HG03039 (cell line): ENCODE data around the gene PLXND1.
"Not testable (repeated sequence)": the region's sequence is repeated elsewhere in the genome, so short reads cannot be mapped to it uniquely, and the experiment has no call there.

ENCODE experiments used
- ATAC-seq: cut with Tn5 transposase; IDR thresholded peaks from one replicate; pipeline ENCODE4 v1.9.1; 2021; ENCODE audit warnings: mild to moderate bottlenecking, moderate library complexity; ENCODE audit not compliant: unreplicated experiment

The PLXND1 gene

DNA sequence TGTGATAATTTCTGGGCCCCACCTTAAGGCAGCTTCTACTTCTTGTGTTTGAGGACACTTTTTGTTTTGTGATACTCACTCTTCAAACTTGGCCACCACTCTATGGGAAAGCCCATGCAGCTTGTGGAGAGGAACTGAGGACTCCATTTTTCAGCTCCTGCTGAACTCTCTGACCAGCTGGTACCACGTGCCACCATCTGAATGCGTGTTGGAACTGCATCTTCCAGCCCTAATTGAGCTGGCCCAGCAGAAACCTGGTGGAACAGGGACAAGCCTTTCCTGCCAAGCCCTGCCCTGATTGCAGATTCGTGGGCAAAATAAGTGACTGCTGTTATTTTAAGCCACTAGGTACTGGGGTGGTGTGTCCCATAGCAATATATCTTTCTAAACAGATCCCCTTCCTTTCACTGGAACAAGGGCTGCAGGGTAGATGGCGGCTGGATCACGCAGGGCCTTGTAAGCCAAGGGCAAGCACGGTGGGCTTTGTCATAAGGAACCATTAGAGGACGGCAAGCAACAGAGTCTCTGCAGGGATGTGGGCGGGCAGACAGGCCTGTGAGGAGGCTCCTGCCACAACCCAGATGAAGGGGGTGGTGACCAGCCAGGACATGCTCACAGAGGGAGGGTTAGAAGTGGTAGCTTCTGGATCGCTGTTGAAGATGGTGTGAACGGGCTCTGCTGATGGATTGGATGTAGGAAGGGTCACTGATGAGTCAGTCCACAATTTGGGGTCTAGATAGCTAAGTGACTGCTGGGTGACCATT lies 54.0 kb downstream of the PLXND1 start:
- no peak for ATAC-seq

DNA sequence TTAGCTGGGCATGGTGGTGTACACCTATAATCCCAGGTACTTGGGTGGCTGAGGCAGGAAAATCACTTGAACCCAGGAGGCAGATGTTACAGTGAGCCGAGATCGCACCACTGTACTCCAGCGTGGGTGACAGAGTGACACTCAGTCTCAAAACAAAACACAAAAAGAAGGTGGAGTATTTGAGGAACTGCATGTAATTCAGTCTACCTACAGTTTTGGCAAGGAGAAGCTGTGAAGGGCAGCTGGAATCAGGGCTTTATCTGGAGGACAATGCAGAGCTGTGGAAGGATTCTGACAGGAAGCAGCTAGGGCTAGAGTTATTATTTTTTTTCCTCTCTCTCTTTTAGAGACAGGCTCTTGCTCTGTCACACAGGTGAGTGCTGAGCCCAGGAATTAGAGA lies 56.7 kb downstream of the PLXND1 start:
- ATAC-seq = no peak

DNA sequence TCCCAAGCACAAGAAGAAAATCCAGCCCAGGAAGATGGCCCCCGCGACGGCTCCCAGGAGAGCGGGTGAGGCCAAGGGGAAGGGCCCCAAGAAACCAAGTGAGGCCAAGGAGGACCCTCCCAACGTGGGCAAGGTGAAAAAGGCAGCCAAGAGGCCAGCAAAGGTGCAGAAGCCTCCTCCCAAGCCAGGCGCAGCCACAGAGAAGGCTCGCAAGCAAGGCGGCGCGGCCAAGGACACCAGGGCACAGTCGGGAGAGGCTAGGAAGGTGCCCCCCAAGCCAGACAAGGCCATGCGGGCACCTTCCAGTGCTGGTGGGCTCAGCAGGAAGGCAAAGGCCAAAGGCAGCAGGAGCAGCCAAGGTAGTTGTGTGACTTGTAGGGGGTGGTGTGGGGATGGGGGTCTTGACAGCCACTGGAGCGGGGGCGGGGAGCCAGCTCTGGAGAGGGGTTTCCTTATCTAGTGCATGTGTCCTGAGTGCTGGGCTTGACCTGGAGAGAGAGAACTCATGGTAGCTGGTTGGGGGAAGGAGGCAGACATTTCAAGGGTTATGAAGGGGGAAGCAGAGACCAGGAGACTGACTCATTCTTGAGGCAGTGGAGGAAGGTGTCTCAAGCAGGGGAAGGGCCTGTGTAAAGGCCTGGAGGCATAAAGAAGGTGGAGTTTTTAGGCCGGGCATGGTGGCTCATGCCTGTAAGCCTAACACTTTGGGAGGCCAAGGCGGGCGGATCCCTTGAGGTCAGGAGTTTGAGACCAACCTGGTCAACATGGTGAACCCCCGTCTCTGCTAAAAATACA lies 57.3 kb downstream of the PLXND1 start:
- ATAC-seq = no peak

DNA sequence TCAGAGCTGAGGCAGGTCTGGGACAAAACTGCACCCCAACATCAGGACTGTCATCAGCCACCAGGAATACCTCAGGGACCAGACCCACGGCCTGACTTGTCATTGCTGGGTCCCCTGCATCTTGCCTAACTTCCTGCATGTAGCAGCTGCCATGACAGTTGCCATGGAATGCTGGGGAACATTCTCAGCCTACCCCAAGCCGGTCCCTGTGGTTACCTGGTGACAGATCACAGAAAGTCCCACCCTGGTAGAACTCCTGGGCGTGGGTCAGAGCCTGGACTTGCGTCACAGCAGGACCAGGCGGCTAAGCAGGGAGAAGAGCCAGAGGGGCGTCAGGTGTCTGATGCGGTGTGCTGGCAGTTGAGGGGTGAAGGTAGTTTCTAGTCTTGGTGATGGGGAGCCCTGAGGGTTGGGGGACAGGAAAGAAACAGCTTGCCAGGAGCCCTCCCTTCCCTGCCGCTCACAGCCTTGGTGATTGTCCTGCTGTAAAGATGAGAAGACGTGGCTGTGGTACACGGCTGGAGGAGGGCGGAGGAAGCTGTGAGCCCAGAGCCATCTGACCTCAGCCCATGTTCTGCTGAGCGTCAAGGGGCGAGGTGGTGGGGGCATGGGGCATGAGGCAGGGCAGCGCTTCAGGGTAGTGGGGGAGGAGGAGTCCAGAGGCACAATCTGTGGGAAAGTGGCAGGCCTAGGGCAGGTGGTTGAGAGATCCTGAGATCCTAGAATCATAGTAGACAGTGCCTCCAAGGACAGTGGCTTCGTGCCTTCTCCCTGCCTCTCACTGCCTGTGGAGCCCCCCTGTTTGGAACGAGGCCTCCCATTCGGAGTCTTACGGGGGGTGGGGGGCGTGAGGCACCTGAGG lies 58.1 kb downstream of the PLXND1 start:
- no peak for ATAC-seq

DNA sequence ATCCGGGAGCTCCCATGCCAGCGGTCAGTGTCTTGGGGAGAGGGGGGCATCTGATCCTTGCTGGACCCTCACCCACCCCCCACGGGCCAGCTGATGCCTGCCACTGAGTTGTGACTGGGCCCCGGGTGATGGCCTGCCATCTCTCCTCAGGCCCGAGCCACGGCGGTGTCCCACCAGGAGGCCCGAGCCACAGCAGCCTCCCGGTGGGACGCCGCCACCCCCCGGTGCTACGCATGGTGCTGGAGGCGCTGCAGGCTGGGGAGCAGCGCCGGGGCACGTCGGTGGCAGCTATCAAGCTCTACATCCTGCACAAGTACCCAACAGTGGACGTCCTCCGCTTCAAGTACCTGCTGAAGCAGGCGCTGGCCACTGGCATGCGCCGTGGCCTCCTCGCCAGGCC lies 59.2 kb downstream of the PLXND1 start:
- ATAC-seq = no peak

DNA sequence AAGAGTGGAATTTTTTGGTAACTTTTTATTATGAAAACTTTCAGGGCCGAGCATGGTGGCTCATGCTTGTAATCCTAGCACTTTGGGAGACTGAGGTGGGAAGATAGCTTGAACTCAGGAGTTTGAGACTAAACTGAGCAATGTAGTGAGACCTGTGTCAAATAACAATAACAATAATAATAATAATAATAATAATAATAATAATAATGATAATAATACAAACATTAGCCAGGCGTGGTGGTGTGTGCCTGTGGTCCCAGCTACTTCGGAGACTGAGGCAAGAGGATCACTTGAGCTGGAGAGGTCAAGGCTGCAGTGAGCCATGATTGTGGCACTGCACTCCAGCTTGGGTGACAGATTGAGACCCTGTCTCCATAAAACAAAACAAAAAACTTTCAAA lies 60.5 kb downstream of the PLXND1 start:
- ATAC-seq = not testable (repeated sequence)

DNA sequence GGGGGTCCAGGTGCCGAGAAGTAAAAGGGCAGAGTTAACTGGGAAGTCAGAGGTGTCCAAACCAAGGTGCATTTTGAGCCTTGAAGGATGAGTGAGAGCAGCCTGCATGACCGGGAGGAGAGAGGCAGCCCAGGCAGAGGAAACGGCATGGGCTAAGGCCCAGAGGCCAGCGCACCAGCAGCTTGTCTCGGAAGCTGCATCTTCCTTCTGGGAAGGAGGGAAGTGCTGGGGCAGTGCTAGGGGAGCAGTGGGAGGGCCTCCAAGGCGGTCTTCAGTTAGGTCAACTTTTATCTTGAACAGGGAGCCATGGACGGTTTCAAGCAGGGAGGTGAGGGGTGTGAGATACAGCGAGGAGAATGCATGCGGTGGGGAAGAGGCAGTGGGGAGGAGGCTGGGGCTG lies 62.5 kb downstream of the PLXND1 start:
- no peak for ATAC-seq

DNA sequence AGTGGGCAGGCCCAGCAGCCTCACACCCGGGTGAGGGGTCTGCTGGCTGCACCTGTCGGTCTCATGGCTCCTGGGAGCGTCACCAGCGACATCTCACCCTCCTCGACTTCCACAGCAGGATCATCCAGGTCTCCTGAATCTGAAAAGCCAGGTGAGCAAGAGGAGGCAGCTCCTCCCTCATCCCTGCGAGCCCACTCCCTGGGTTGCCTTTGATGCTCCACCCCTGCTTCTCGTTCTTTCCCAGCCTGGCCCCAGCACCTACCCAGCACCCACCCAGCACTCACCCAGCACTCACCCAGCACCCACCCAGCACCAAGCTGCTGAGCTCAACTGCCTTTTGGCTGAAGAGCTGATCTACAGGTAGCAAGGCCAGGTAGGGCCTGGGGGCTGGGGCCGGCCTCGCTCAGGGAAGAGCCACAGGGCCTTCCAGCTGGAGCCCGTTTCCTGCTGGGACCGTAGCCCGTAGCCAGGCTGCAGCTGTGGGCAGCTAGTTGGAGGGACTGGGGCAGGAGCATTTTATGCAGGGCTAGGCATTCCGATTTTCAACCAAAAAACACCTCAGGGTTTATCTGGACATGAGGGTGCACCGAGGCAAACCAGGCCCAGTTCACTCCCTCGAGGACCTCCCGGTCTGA lies 63.2 kb downstream of the PLXND1 start, which contains the start of gene H1-8:
Gene H1-8 (plus strand): TSS at position 20 of the 635 bp plus-strand sequence. CDS start 44 bp downstream, at position 64.
- ATAC-seq = no peak

DNA sequence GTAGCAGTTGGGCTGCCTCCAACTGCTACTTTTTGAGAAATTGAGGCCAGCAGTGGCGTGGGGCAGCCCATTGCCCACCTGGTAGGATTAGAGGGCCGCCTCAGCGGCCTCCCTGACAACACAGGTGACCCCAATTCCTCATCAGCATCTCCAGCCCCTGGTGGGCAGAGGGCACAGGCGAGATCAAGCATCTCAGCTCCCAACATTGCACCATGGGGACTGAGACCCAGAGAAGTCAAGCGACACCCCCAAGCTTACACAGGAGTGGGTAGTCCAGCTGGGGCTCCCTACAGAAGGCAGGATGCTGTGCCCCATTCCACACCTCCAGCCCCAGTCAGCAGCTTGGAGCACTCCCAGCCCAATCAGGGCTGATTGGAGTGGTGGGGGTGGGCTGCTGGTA lies 63.7 kb downstream of the PLXND1 start:
- ATAC-seq = no peak

DNA sequence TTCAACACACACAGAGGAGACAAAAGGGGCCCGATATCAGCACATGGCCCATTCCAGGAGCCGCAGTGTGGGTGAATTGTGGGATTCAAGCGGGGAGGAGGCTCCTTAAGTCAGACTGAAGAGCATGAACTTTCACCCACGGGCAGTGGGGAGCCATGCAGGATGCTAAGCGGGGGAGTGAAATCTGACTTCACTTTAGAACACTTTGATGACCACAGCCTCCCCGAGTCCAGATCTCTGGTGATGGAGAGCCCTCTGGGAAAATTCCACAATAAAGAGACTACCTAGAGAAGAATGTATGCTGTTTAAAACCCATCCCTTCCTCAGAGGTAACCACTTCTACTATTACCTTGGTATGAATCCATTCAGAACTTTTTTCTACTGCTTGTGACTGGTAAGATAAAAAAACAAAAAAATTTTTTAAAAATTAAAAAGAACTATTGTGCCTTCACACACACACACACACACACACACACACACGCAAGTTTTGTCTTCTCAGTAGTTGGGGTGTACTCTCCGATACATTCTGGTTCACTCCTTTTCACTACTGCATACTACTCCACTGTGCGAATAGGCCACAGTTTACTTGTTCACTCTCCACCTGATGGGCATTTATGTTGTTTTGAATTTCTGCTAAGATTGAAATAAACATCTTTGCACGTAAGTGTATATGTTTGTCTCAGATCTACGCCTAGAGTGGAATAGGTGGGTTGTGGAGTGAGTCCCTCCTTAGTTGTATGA lies 65.5 kb downstream of the PLXND1 start:
- no peak for ATAC-seq

DNA sequence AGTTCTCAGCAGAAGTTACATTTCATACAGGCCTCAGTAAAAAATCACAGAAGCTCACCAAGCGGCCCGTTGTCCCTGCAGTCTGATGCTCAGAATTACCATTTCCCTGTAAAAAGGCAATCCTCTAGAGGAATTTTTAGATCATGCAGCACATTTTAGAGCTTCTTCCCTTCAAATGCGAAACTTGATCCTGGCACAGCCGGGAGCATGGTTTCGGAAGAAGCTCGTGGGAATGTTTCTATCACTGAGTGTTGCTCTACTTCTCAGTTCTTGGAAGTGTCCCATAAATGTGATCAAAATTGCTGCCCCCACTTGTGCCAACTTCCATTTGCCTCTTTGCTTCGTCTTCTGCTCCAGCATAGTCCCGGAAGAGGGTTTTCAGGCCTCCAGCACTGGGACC lies 67.3 kb downstream of the PLXND1 start:
- ATAC-seq = no peak

DNA sequence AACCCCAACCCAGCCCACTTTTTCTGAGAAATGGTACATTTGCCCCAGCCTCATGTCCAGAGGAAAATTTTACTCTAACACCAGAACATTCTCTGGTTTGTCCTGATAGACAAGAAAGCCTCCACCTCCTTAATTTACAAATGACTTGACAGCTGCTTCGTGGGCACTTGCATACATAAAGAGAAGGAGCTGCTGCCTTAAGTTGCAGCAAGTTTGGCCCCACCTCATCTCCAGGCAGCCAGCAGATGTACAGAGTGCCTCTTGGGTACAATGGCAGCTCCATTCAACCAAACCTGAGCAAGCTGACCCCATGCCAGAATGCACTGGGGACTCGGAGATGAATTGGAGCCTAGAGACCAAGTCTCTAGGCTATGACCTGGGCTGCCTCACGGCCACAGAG lies 69.7 kb downstream of the PLXND1 start:
- ATAC-seq = no peak

DNA sequence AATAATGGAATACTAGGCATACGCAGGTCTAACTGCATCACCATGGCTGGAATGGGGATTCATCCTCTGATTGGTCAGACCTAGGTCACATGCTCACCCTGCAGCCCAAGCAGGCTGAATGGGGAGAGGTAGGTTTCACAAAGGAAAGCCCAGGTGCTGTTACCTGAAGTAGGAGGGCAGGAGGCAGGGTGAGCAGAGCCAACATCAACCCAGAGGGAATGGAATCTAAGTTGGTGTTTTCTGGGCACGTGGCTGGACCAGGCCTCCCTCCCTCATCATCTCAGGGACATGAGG lies 70.2 kb downstream of the PLXND1 start:
- ATAC-seq = no peak

DNA sequence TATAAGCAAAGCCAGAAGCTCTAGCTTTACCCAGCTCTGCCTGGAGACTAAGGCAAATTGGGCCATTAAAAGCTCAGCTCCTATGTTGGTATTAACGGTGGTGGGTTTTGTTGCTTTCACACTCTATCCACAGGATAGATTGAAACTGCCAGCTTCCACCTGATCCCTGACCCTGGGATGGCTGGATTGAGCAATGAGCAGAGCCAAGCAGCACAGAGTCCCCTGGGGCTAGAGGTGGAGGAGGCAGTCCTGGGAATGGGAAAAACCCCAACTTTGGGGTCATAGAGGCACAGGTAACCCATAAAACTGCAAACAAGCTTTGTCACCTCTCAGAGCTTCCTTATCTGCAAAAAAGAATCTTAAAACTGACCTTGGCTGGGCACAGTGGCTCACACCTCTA lies 71.4 kb downstream of the PLXND1 start:
- ATAC-seq = no peak

DNA sequence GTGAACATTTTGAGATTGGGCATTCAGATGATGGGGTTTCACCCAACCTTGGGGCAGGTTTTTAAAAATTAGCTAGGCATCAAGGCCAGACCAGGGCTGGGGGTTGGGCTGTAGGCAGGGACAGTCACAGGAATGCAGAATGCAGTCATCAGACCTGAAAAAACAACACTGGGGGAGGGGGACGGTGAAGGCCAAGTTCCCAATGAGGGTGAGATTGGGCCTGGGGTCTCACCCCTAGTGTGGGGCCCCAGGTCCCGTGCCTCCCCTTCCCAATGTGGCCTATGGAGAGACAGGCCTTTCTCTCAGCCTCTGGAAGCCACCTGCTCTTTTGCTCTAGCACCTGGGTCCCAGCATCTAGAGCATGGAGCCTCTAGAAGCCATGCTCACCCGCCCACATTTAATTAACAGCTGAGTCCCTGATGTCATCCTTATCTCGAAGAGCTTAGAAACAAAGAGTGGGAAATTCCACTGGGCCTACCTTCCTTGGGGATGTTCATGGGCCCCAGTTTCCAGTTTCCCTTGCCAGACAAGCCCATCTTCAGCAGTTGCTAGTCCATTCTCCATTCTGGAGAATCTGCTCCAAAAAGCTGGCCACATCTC lies 71.9 kb downstream of the PLXND1 start:
- ATAC-seq = no peak

DNA sequence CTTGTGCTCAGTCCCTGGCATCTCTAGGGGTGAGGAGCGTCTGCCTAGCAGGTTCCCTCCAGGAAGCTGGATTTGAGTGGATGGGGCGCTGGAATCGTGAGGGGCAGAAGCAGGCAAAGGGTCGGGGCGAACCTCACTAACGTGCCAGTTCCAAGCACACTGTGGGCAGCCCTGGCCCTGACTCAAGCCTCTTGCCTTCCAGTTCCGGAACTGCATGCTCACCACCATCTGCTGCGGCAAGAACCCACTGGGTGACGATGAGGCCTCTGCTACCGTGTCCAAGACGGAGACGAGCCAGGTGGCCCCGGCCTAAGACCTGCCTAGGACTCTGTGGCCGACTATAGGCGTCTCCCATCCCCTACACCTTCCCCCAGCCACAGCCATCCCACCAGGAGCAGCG lies 73.1 kb downstream of the PLXND1 start:
- no peak for ATAC-seq

DNA sequence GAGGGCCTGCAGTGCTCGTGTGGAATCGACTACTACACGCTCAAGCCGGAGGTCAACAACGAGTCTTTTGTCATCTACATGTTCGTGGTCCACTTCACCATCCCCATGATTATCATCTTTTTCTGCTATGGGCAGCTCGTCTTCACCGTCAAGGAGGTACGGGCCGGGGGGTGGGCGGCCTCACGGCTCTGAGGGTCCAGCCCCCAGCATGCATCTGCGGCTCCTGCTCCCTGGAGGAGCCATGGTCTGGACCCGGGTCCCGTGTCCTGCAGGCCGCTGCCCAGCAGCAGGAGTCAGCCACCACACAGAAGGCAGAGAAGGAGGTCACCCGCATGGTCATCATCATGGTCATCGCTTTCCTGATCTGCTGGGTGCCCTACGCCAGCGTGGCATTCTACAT lies 74.2 kb downstream of the PLXND1 start:
- no peak for ATAC-seq

DNA sequence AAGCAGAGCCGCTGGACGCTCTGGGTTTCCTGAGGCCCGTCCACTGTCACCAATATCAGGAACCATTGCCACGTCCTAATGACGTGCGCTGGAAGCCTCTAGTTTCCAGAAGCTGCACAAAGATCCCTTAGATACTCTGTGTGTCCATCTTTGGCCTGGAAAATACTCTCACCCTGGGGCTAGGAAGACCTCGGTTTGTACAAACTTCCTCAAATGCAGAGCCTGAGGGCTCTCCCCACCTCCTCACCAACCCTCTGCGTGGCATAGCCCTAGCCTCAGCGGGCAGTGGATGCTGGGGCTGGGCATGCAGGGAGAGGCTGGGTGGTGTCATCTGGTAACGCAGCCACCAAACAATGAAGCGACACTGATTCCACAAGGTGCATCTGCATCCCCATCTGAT lies 74.8 kb downstream of the PLXND1 start:
- ATAC-seq = no peak

DNA sequence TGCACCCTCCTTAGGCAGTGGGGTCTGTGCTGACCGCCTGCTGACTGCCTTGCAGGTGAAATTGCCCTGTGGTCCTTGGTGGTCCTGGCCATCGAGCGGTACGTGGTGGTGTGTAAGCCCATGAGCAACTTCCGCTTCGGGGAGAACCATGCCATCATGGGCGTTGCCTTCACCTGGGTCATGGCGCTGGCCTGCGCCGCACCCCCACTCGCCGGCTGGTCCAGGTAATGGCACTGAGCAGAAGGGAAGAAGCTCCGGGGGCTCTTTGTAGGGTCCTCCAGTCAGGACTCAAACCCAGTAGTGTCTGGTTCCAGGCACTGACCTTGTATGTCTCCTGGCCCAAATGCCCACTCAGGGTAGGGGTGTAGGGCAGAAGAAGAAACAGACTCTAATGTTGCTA lies 75.7 kb downstream of the PLXND1 start:
- ATAC-seq = no peak

DNA sequence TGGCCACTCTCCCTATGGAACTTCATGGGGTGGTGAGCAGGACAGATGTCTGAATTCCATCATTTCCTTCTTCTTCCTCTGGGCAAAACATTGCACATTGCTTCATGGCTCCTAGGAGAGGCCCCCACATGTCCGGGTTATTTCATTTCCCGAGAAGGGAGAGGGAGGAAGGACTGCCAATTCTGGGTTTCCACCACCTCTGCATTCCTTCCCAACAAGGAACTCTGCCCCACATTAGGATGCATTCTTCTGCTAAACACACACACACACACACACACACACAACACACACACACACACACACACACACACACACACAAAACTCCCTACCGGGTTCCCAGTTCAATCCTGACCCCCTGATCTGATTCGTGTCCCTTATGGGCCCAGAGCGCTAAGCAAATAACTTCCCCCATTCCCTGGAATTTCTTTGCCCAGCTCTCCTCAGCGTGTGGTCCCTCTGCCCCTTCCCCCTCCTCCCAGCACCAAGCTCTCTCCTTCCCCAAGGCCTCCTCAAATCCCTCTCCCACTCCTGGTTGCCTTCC lies 76.2 kb downstream of the PLXND1 start:
- ATAC-seq = no peak
